Breast epithelium (tissue), 3 donors: ENCODE data around the gene U2AF2.

Experiments
- POLR2A ChIP-seq: fragments of 450-650 bp; IDR thresholded peaks from one replicate; pipeline ENCODE4 v1.6.1; 2016; ENCODE audit warnings: antibody characterized with exemption, mild to moderate bottlenecking, moderate library complexity
- POLR2AphosphoS5 ChIP-seq, 3 donors: sonication (generic); formaldehyde crosslinking; IDR thresholded peaks; one replicate each; pipeline ENCODE4 v1.6.1; 2017; ENCODE audit warnings: antibody characterized with exemption in 3 of 3

- no peak for TF ChIP-seq POLR2AphosphoS5 (IDR thresholded peaks at IDR 0.05)
- no peak for TF ChIP-seq POLR2A
Measured at GRCh38 chr19:55642153-55643002, 12.5 kb upstream of the U2AF2 start.
